HG03469 (cell line): ENCODE data around the gene CCDC141.

Experiments
- ATAC-seq: cut with Tn5 transposase; IDR thresholded peaks from one replicate; pipeline ENCODE4 v1.9.1; 2021; ENCODE audit warnings: mild to moderate bottlenecking, moderate library complexity, moderate number of reproducible peaks; ENCODE audit not compliant: unreplicated experiment

The CCDC141 gene

DNA sequence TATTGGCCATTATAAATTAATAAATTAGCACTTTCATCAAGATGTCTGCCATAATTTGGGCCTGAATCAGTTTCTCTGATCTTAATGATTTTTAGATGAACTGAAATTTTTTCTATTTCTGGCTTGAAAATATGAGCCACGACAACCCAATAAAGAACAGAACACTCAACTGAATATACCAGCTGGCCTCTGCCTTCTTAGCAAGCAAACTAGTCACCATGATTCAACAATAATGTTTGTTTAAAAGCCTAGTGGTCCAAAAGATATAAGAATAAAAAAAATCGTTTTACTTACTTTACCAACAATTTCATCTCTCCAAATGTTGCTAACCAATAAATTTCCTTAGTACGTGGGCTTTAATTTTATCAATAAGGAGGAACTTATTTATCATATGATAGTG is 176.0 kb downstream of the CCDC141 start:
- ATAC-seq: no peak

DNA sequence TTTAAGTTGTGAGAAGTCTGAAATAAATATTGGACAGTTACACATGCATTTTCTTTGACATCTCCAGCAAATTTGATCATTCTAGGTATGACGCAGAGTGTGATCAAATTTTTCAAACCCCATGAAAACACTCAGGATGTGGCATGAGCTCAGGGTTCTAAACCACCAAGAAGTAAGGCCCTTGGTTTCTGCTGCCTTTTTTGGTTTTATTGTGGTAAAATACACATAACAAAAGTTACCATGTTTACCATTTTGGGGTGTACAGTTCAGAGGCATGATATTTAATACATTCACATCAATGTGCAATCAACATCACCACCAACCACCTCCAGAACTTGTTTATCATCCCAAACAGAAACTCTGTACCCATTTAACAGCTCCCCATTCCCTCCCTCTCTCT is 178.4 kb downstream of the CCDC141 start:
- ATAC-seq: no peak

- no peak for ATAC-seq
These were observed 179.2 kb downstream of the CCDC141 start for GRCh38 chr2:178870703-178871102.

GRCh38 chr2:178865999-178866398 is 183.9 kb downstream of the CCDC141 start:
- no peak for ATAC-seq

DNA sequence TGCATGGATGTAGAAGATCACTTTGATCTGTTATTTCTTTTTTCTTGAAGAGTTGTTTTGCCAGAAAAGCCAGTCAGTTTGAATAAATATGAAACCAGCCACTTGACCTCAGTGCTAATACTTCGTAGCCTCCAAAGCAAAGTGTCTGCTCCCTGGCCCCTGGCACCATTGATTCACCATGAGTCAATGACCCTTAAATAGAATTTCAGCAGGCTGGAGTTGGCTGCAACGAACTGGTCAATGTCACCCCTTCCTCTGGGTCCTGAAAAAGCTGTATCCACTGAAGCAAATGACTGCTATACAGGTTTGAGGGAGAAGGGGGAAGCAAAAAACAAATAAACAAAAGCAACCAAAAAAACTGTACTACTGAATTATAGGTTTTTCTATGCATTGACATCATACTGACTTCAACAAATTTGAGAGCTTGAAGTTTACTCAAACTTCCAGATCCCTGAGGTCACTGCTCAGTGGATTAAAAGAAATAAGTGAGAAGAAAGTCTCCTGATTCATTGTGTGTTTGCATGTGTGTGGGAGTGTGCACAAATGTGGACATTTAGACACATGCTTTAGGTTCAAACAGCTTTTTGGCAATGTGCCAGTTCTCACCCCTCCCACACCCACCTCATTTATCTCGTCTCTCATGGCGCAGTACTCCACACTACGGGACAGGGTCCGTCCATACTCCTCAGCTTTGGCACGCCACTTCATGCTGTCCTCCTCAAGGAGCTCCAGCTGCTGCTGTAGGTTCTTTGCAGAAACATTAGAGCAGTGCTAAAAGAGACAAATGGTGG is 184.6 kb downstream of the CCDC141 start:
- no peak for ATAC-seq

DNA sequence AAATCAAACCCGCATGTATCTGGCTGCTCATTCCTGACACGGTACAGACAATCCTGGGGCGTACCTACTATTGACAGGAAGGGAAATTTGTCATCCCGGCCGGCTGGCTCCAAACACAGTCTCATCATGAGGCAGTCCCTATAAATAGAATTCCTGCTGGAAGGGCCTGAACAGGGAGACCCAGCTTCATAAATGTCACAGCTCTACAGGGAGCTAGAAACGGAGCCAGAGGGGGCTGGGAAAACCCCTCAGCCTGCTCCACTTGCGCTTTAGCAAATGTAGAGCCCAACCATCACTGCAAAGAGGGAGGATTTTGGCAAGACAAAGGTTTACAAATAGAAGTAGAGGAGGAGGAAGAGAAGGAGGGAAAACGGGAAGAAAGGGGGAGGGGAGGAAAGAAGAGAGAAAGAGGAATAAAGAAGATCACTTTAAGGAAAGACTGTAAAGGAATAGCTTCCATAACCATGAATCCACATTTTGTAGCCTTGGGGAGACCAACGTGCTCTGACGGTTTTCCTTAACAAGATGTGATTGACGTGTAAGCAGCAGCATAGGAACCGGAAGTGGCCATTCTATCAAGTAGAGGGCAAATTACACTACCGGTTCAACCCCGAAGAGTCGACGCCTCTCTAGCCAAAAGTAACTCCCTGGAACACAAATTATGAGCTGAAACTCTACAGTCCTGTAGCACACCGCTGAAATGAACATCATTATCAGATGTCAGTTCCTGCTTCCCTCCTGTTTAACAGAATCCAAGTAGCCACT is 185.9 kb downstream of the CCDC141 start:
- no peak for ATAC-seq

DNA sequence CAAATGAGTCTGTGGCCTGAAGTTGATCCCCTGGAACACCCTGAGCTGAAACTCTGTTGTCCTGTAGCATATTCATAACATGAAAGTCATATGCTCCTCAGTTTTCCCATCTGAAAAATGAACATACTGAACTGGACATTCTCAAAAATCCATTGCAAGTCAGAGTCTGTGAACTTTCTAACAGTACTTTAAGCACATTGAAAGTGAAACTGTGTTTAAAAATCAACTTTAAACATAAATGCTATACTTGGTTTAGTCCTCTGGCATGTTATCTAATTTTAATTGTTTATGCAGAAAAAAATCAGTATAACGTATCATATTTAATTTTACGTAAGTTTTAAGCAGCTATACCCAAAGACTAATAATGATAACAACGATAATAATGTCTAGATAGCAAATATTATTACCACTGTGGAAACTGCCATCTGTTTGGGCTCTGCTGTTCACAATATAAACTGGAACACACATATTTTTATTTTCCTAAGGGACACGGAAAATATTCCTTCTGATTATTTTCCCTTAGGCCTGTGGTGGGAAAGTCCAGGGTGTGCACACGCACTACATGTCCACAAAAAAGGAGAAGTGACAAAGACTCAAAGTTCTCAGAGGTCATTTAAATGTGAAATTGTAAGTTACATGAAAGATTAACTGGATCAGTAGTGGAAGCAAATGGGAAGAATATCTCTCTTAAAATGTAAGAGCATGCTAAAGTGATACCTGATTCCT is 186.6 kb downstream of the CCDC141 start:
- no peak for ATAC-seq

DNA sequence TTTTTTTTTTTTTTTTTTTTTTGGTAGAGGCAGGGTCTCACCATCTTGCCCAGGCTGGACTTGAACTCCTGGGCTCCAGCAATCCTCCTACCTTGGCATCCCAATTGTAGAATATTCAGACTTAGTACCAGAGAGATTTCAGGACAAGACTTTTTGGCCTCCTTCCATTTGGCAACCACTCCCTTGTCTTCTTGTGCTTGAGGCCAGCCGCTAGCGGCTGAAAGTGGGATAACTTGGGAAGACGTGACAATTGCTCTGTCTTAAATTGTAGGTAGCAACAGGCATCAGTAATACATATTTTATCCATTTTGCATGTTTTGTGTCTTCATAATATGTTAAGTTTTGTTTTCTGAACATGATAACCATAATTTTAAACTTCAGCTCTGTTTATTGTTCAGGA is 189.4 kb downstream of the CCDC141 start:
- ATAC-seq: no peak

DNA sequence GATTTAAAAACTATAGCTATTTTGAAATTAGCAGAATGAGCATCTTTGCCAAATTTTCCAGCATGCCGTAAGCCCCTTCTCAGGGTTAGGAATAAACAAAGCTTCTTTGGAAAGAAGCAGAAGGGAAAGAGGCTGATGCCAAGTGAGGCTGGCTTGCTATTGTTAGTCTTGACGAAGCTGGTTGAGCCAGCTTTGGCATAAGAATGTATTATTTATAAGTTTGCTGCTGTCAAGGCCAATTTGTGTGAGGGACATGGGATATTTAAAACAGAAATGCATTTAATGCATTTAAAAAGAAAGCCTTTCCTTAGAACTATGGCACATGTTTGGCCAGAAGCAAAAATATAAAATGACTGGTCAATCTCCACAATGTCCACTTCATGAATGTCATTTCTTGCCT is 190.2 kb downstream of the CCDC141 start:
- ATAC-seq: no peak

DNA sequence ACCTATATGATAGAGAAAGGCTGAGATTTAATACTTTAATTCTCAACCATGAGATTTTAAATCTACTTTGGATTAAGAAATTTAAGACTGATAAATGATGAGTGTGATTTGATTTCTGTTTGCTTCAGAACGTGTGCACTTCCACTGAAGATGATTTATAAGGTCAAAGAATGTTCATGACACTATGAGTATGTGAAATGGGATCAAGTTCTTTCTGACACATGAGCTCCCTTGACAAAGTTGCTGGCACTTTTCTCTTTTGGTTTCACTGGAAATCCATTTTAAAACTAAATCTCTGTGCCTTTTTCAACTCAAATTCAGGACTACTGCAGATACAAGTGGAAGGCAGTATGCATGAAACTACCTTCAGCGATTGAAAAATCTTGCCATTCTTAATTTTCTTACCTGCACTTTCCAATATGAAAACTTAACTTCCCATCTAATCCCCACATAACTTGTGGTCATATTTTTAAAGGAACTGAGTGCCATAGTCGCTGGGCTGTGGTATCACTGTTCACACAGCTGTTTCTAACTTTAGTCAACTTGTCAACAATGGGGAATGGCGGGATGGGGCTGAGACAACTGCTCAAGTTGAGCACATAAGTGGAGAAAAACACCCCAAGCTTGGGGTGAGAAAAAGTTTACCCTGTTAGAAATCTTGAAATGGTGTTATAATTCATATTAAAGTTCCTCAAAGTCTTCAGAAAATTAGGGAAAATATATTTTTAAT is 190.9 kb downstream of the CCDC141 start:
- ATAC-seq: no peak

DNA sequence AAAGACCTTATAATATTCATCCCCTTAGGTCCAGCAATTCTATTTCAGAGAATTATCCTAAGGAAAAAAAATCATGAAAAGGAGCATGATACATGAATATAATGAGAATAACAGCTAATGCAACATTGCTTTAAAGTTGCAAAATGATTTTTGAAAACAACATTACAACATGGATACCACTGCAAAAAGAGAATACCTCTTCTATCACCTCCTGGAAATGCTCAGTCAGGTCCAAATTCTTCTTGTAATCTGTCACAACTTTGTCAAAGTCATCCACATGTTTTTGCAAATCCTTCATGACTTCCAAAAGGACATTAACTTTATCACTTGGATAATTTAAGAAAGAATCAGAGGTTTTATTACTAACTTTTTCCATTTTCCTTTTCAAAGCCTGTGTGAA is 194.8 kb downstream of the CCDC141 start:
- no peak for ATAC-seq

- no peak for ATAC-seq
These were observed 201.6 kb downstream of the CCDC141 start for GRCh38 chr2:178848335-178848734.

DNA sequence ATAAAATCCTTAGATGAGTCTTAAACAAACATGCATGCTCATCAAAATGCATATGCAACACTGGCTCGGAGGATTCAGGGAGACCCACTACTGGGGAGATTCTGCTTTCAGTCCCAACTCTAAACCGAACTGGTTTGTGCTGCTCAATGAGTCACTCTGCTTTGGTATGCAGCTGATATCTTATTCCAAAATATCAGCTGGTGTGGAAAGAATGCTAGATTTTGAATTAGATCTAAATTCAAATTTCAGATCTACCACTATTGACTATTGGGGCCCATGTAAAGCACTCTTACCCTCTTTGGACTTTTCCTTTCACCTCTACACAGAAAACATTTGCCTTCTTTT is 203.5 kb downstream of the CCDC141 start:
- ATAC-seq: no peak

DNA sequence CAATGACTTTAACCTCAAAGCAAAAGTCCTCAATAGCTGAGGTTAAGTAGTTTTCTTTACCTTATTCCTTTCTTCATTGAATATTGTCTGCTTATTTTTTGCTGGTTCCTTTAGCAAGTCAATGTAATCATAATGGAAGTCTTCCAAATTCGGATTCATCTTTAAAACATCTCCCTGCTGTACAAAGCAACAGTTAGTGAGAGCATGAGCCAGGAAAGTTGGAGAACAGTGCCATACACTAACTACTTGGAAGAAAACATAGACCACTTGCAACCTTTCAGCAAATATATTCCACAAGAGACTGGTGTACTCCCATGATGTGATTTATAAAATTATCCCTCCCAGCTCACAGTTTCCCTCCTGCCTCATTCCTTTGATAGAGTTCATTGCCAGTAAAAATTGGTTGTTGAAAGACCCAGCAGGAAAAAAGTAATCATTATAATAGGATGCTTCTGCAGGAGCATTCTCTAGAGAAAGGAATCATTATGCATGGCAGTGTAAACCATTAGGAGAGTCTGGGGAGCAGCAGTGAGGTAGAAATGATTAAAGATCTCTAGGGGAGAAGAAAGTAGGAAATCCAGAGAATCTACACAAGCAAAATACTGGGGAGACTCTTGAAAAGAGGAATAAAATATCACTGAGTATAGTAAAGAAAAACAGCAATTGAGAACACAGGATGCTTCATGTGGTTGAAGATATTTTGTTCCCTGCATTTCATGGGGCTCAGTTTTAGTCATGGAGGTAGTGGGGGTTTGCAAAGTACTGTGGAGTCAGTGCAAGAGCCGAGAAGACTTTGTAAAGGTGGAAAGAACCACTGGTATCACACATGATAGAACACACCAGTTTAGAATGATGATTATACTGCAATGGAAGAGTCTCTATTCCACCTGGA is 204.1 kb downstream of the CCDC141 start:
- ATAC-seq: no peak

DNA sequence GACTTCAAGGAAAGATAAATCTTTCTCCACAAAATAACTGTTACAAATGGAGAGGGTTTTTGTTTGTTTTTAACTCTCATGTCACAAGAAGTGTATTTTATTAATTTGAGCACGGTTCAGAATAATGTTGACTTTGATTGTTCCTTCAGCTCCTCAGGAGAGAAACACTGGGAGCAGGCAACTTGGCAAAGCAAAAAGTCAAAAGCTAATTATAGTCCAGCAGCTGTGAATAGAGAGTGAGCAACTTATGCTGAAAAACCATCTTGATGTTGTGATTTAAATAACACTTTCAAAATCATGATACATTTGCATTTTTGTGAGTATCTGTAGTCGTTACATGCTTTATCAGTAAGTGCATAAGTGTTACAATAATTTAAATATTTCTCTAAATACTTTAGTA is 205.2 kb downstream of the CCDC141 start:
- no peak for ATAC-seq

DNA sequence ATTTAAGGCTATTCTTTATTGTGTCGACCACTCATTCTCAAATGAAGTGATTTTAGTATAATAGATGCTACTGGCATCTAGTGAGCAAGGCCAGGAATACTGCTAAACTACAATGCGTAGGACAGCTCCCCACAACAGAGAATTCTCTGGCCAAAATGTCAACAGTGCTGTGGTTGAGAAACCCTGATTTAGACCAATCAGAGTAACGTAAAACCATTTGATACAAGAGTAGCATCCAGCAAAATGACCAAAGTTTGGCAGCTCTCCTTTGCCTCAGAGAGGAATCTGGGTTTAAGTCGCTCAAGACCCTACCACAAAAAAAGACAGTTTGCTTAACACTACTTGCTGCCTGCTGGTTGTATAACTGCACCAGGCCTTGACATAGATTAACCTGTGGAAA is 205.7 kb downstream of the CCDC141 start:
- ATAC-seq: no peak

- ATAC-seq: no peak
These were observed 206.2 kb downstream of the CCDC141 start for GRCh38 chr2:178843697-178844096.

GRCh38 chr2:178836807-178837206 is 213.1 kb downstream of the CCDC141 start:
- no peak for ATAC-seq

DNA sequence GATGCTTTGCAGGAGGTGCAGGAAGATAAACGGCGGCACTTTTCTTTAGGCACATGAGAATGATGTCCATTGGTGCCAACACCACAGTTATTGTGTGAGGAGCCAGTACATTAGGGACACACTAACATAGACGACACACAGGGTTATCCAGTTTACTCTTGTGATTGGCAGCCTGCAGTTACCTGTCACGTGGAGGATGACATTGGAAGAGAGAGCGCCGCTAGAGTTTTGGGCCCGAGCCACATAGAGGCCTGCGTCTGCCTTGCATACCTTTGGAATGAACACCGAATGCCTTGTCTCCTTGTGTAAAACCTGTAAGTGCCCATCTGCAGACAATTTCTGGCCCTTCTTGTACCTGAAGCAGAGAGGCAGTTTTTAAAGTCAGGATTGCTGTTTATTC is 215.9 kb downstream of the CCDC141 start:
- no peak for ATAC-seq

DNA sequence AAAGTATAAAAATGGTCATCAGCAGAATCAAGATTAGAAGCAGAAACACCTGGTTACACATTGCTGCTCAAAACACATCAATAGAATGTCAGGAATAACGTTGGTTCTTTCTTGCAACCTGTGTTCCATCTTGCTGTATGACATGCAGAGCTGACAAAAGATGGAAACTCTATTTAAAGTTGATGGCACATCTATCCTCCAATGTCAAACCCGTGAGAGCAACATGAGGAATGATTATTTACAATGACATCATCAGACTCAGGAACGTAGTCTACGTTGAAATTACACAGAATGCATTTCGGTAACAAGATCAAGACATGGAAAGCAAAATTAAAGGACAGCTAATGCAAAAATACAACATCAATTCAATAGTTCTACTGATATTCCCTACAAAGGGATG is 216.6 kb downstream of the CCDC141 start:
- no peak for ATAC-seq
